HepG2 (cell line): ENCODE data around the gene TOMM20. TPM values are rescaled to one million over a fixed set of nuclear protein-coding genes. Genes with fewer than 3 reads are reported as not detected.

Source experiments
- CAMTA2 ChIP-seq: sonication (generic); formaldehyde crosslinking; IDR thresholded peaks from 2 replicates; pipeline ENCODE4 v1.4.0; 2020; ENCODE audit warnings: mild to moderate bottlenecking, missing genetic modification reagents, borderline replicate concordance
- KLF13 ChIP-seq: sonication (generic); formaldehyde crosslinking; IDR thresholded peaks from 2 replicates; pipeline ENCODE4 v1.4.0; 2020; ENCODE audit warnings: mild to moderate bottlenecking, missing genetic modification reagents
- MYC ChIP-seq: sonication (generic); formaldehyde crosslinking; IDR thresholded peaks from 2 replicates; pipeline ENCODE4 v1.9.0; 2021; ENCODE audit warnings: missing genetic modification reagents, borderline replicate concordance
- RXRA ChIP-seq: sonication (generic); formaldehyde crosslinking; IDR thresholded peaks from 2 replicates; pipeline ENCODE4 v1.5.1; 2020; ENCODE audit warnings: missing genetic modification reagents
- TAF1 ChIP-seq: sonication (generic); formaldehyde crosslinking; IDR thresholded peaks from 2 replicates; pipeline ENCODE4 v1.4.0; 2020; ENCODE audit warnings: missing genetic modification reagents
- TBX3 ChIP-seq: fragments of 450-650 bp; IDR thresholded peaks from 2 replicates; pipeline ENCODE4 v1.6.1; 2017; ENCODE audit warnings: antibody characterized with exemption, mild to moderate bottlenecking, inconsistent platforms, borderline replicate concordance
- TOE1 ChIP-seq: sonication (generic); formaldehyde crosslinking; IDR thresholded peaks from 2 replicates; pipeline ENCODE4 v1.4.0; 2020; ENCODE audit warnings: mild to moderate bottlenecking, missing genetic modification reagents
- TRIM24 ChIP-seq: sonication (generic); formaldehyde crosslinking; IDR thresholded peaks from 2 replicates; pipeline ENCODE4 v1.8.0; 2022; ENCODE audit warnings: mild to moderate bottlenecking, missing genetic modification reagents
- ZBTB20 ChIP-seq: sonication (generic); formaldehyde crosslinking; IDR thresholded peaks from 2 replicates; pipeline ENCODE4 v1.8.1; 2023; ENCODE audit warnings: missing genetic modification reagents, low read depth, mild to moderate bottlenecking, borderline replicate concordance
- ZNF605 ChIP-seq: sonication (generic); formaldehyde crosslinking; IDR thresholded peaks from 2 replicates; pipeline ENCODE4 v1.8.0; 2022; ENCODE audit warnings: mild to moderate bottlenecking, missing genetic modification reagents
- ZNF749 ChIP-seq: sonication (generic); formaldehyde crosslinking; IDR thresholded peaks from 2 replicates; pipeline ENCODE4 v1.8.0; 2022; ENCODE audit warnings: mild to moderate bottlenecking, missing genetic modification reagents, moderate library complexity, borderline replicate concordance
- ZNF781 ChIP-seq: sonication (generic); formaldehyde crosslinking; IDR thresholded peaks from 2 replicates; pipeline ENCODE4 v1.5.1; 2020; ENCODE audit warnings: borderline replicate concordance, mild to moderate bottlenecking, missing genetic modification reagents; ENCODE audit errors: not compliant biosample characterization
- polyA plus RNA-seq, 8 experiments: library from polyadenylated mRNA; depleted of rRNA in 3 of 8; stranded (reverse) in 7 of 8; unstranded in 1 of 8; fragments of >200 nt; fragmentation: Illumina TruSeq in 4 of 8; extraction: Trizol in 4 of 8; gene quantifications; 2 replicates each; pipeline versions ENCODE4 v1.2.1 to v1.2.3, GENCODE V29; 2011 to 2016; ENCODE audit warnings: low read depth in 4 of 8, missing spikeins in 1 of 8, mixed read lengths in 1 of 8; ENCODE audit not compliant: insufficient read depth in 1 of 8
- total RNA-seq, 5 experiments: library from RNA; depleted of rRNA; stranded (reverse); fragments of >200 nt; fragmentation: Illumina TruSeq; extraction: Trizol; gene quantifications; 2 replicates each; pipeline ENCODE4 v1.2.3, GENCODE V29; 2016; ENCODE audit warnings: low read depth in 1 of 5
- TF ChIP-seq, protein P1 (sequence below): sonication (generic); formaldehyde crosslinking; IDR thresholded peaks from 2 replicates; pipeline ENCODE4 v1.4.0; 2020; ENCODE audit warnings: missing genetic modification reagents, borderline replicate concordance
- TF ChIP-seq, protein P2 (sequence below): IDR thresholded peaks from 2 replicates; pipeline ENCODE4 v1.6.1; 2016; ENCODE audit warnings: control low read depth
- TF ChIP-seq, protein P3 (sequence below): sonication (generic); formaldehyde crosslinking; conservative IDR thresholded peaks from 2 replicates; pipeline ENCODE4 v1.4.0; 2020; ENCODE audit warnings: mild to moderate bottlenecking, missing genetic modification reagents, moderate library complexity
- TF ChIP-seq, protein P4 (sequence below): sonication (generic); formaldehyde crosslinking; IDR thresholded peaks from 2 replicates; pipeline ENCODE4 v1.4.0; 2020; ENCODE audit warnings: missing genetic modification reagents
- TF ChIP-seq, protein P5 (sequence below): sonication (generic); formaldehyde crosslinking; IDR thresholded peaks from 2 replicates; pipeline ENCODE4 v1.4.0; 2020; ENCODE audit warnings: missing genetic modification reagents, borderline replicate concordance
- TF ChIP-seq, protein P6 (sequence below), 2 experiments: fragments of 450-650 bp in 1 of 2; sonication (generic) in 1 of 2; formaldehyde crosslinking; IDR thresholded peaks; 2 replicates each; pipeline versions ENCODE4 v1.5.0 to v1.8.0; 2020 to 2022; ENCODE audit warnings: mild to moderate bottlenecking in 1 of 2, missing genetic modification reagents in 1 of 2

TOMM20 gene
- total and polyA plus RNA-seq, 2 of the 13 experiments (the other 11 are each of a cell fraction or from before 2014, with no cell fraction given) = 153 to 376 TPM

DNA sequence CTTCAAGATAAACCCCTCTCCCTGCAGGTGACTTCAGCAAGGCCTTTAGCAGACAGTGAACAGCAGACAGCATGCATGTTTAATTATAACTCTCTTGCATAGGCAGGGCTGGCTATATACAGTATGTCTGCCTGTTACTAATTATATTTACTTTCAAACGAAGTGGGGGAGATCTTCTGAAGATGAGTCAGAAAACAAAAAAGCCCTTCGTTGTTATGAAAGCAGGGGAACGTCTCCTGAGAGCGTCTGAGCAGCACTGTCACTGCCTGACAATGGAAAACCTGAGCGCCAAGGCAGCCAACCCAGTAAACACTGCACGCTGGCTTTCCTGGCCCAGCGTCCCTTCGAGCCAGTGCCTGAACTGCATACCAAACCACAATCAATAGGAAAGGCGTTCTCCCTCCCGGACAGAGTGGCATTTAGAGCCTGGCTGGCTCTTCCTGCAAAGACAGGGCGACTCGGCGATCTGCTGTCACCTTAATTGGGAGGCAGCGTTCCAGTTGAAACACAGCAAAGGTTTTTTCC, 54.1 kb downstream of the TOMM20 start (continued):
- TF ChIP-seq, protein P1, sequence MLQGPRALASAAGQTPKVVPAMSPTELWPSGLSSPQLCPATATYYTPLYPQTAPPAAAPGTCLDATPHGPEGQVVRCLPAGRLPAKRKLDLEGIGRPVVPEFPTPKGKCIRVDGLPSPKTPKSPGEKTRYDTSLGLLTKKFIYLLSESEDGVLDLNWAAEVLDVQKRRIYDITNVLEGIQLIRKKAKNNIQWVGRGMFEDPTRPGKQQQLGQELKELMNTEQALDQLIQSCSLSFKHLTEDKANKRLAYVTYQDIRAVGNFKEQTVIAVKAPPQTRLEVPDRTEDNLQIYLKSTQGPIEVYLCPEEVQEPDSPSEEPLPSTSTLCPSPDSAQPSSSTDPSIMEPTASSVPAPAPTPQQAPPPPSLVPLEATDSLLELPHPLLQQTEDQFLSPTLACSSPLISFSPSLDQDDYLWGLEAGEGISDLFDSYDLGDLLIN (CRISPR knock-in tag) = no peak
- no peak for TF ChIP-seq TBX3
- TF ChIP-seq RXRA (CRISPR knock-in tag) = no peak
- TF ChIP-seq MYC = no peak
- no peak for TF ChIP-seq TOE1 (CRISPR knock-in tag)
- TF ChIP-seq, protein P2, sequence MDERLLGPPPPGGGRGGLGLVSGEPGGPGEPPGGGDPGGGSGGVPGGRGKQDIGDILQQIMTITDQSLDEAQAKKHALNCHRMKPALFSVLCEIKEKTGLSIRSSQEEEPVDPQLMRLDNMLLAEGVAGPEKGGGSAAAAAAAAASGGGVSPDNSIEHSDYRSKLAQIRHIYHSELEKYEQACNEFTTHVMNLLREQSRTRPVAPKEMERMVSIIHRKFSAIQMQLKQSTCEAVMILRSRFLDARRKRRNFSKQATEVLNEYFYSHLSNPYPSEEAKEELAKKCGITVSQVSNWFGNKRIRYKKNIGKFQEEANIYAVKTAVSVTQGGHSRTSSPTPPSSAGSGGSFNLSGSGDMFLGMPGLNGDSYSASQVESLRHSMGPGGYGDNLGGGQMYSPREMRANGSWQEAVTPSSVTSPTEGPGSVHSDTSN (CRISPR knock-in tag) = no peak
- no peak for TF ChIP-seq TAF1 (CRISPR knock-in tag)
- no peak for TF ChIP-seq TRIM24
- TF ChIP-seq, protein P3, sequence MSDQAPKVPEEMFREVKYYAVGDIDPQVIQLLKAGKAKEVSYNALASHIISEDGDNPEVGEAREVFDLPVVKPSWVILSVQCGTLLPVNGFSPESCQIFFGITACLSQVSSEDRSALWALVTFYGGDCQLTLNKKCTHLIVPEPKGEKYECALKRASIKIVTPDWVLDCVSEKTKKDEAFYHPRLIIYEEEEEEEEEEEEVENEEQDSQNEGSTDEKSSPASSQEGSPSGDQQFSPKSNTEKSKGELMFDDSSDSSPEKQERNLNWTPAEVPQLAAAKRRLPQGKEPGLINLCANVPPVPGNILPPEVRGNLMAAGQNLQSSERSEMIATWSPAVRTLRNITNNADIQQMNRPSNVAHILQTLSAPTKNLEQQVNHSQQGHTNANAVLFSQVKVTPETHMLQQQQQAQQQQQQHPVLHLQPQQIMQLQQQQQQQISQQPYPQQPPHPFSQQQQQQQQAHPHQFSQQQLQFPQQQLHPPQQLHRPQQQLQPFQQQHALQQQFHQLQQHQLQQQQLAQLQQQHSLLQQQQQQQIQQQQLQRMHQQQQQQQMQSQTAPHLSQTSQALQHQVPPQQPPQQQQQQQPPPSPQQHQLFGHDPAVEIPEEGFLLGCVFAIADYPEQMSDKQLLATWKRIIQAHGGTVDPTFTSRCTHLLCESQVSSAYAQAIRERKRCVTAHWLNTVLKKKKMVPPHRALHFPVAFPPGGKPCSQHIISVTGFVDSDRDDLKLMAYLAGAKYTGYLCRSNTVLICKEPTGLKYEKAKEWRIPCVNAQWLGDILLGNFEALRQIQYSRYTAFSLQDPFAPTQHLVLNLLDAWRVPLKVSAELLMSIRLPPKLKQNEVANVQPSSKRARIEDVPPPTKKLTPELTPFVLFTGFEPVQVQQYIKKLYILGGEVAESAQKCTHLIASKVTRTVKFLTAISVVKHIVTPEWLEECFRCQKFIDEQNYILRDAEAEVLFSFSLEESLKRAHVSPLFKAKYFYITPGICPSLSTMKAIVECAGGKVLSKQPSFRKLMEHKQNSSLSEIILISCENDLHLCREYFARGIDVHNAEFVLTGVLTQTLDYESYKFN (CRISPR knock-in tag) = no peak
- TF ChIP-seq ZNF605 (CRISPR knock-in tag) = peak; percentile 24; the same call in 1 of the 2 replicates
- no peak for TF ChIP-seq CAMTA2 (CRISPR knock-in tag)
- TF ChIP-seq, protein P4, sequence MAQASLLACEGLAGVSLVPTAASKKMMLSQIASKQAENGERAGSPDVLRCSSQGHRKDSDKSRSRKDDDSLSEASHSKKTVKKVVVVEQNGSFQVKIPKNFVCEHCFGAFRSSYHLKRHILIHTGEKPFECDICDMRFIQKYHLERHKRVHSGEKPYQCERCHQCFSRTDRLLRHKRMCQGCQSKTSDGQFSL (CRISPR knock-in tag) = no peak
- no peak; the same call in 1 of the 2 replicates for TF ChIP-seq KLF13
- TF ChIP-seq ZBTB20 (CRISPR knock-in tag) = no peak
- TF ChIP-seq ZNF749 = no peak
- TF ChIP-seq, protein P5, sequence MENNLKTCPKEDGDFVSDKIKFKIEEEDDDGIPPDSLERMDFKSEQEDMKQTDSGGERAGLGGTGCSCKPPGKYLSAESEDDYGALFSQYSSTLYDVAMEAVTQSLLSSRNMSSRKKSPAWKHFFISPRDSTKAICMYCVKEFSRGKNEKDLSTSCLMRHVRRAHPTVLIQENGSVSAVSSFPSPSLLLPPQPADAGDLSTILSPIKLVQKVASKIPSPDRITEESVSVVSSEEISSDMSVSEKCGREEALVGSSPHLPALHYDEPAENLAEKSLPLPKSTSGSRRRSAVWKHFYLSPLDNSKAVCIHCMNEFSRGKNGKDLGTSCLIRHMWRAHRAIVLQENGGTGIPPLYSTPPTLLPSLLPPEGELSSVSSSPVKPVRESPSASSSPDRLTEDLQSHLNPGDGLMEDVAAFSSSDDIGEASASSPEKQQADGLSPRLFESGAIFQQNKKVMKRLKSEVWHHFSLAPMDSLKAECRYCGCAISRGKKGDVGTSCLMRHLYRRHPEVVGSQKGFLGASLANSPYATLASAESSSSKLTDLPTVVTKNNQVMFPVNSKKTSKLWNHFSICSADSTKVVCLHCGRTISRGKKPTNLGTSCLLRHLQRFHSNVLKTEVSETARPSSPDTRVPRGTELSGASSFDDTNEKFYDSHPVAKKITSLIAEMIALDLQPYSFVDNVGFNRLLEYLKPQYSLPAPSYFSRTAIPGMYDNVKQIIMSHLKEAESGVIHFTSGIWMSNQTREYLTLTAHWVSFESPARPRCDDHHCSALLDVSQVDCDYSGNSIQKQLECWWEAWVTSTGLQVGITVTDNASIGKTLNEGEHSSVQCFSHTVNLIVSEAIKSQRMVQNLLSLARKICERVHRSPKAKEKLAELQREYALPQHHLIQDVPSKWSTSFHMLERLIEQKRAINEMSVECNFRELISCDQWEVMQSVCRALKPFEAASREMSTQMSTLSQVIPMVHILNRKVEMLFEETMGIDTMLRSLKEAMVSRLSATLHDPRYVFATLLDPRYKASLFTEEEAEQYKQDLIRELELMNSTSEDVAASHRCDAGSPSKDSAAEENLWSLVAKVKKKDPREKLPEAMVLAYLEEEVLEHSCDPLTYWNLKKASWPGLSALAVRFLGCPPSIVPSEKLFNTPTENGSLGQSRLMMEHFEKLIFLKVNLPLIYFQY (CRISPR knock-in tag) = peak; percentile 14; the same call in 1 of the 2 replicates
- no peak for TF ChIP-seq ZNF781 (CRISPR knock-in tag)
- TF ChIP-seq, protein P6, sequence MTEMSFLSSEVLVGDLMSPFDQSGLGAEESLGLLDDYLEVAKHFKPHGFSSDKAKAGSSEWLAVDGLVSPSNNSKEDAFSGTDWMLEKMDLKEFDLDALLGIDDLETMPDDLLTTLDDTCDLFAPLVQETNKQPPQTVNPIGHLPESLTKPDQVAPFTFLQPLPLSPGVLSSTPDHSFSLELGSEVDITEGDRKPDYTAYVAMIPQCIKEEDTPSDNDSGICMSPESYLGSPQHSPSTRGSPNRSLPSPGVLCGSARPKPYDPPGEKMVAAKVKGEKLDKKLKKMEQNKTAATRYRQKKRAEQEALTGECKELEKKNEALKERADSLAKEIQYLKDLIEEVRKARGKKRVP (CRISPR knock-in tag; IDR thresholded peaks at IDR 0.05) = no peak
